VCaP (cell line): ENCODE data around the gene DCLK1.
A peak's percentile ranks its signal among the peaks of the same experiment; 100 is the strongest.

Experiments
- H3K27ac ChIP-seq: fragments of 450-650 bp; 2 replicates; pipeline ENCODE4 v1.5.1; 2017
- TF ChIP-seq, protein P1 (sequence below): fragments of 450-650 bp; conservative IDR thresholded peaks from 2 replicates; pipeline ENCODE4 v1.5.1; 2017; ENCODE audit warnings: mild to moderate bottlenecking, moderate library complexity

The DCLK1 gene

GRCh38 chr13:35887115-35887666, 244.0 kb downstream of the DCLK1 start:
- TF ChIP-seq, protein P1, sequence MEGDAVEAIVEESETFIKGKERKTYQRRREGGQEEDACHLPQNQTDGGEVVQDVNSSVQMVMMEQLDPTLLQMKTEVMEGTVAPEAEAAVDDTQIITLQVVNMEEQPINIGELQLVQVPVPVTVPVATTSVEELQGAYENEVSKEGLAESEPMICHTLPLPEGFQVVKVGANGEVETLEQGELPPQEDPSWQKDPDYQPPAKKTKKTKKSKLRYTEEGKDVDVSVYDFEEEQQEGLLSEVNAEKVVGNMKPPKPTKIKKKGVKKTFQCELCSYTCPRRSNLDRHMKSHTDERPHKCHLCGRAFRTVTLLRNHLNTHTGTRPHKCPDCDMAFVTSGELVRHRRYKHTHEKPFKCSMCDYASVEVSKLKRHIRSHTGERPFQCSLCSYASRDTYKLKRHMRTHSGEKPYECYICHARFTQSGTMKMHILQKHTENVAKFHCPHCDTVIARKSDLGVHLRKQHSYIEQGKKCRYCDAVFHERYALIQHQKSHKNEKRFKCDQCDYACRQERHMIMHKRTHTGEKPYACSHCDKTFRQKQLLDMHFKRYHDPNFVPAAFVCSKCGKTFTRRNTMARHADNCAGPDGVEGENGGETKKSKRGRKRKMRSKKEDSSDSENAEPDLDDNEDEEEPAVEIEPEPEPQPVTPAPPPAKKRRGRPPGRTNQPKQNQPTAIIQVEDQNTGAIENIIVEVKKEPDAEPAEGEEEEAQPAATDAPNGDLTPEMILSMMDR = no peak
- peak overlapping the region; percentile 46 for H3K27ac ChIP-seq

GRCh38 chr13:35886332-35887114, 244.7 kb downstream of the DCLK1 start:
- peak overlapping the region; percentile 46 for H3K27ac ChIP-seq
- TF ChIP-seq, protein P1 = no peak

DNA sequence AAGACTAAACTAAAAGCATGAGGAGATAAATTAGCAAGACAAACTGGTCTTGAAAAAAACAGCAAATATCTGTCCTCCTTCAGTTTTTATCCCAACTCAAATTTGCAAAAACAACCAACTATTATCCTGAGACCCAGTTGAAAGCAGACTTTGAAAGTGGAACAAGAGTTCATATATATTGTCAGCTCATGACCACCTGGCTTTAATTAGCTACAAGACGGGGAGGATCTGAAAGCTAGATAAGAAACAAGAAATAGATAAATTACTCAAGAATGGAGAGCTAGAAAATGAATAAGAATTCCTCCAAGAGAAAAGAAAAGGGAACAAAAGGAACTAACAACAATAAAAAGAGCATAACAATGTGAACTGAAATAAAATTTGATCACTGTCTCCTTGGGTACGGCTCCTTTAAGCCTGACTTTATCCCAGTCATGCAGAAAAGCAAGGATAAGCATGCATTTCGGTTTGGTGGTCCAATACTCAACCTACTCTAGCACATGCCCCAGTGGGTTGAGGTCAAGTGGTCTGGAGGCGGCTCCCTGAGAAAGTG, 246.9 kb downstream of the DCLK1 start:
- no peak overlapping the region for H3K27ac ChIP-seq

DNA sequence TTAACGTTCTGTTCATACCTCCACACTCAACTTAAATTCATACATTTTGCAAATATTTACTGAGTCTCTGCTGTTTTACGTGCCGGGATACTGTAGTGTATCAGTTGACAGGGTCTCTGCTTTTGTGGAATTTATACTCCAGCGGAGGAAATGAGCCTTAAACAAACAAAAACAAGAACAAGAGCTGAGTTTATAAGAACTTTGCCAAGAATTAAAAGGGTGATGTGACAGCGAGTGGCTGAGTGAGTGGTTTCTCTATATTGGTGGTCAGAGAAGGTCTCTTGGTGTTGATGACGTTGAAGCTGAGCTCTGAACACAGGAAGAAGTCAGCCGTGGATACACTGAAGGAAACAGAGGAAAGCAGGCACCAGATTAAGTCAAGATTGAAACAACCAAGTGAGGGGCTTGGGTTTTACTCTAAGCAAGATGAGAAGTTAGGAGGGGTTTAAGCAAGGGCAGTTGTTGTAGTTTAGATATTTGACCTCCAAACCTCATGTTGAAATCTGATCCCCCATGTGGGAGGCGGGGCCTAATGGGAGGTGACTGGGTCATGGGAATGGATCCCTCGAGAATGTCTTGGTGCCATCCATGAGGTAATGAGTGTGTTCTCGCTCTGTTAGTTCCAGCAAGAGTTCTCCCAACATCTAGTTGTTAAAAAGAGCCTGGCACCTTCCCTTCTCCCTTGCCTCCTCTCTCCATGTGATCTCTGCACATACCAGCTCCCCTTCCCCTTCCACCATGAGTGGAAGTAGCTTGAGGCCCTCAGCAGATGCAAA, 248.3 kb downstream of the DCLK1 start:
- H3K27ac ChIP-seq = no peak overlapping the region
- TF ChIP-seq, protein P1 = no peak

More for the DNA sequence above, 246.9 kb downstream of the DCLK1 start:
- TF ChIP-seq, protein P1 = no peak

DNA sequence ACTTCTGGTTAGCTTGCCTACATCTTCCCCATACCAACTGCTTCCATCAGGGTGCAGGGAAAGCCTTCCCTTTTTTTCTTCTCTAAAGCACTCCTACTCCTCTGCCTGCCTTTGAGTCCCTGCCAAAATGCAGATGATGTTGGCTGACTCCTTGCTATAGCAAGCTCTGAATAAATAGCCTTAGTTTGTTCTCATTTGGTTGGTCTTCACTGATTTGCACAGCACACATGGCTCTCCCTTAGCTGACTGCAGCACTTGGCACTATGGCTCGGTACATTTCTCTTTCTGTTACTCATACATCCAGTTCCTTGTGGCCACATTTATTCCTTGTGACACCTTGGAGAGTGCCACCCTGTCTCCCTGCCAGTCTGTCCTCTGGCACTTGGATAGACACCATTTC, 249.8 kb downstream of the DCLK1 start:
- H3K27ac ChIP-seq = peak overlapping the region; percentile 43
- TF ChIP-seq, protein P1 = no peak

DNA sequence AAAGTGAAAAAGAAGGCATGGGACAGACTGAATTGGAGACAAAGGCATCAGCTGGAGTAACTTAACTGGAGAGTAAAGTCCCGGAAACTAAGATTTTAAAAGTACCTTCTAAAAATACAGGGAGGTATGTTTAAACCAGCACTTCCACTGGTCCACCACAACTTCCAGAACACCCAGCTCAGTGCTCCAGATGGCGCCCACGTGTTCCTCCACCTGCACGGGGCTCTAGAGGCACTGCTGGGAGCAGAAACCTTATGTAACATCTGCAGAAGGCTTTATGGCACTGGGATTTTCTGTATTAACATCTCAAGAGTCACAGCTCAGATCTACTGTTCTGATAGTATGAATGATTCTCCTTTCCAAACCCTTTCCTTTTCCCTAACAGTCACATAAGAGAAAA, 252.1 kb downstream of the DCLK1 start:
- TF ChIP-seq, protein P1 = no peak

DNA sequence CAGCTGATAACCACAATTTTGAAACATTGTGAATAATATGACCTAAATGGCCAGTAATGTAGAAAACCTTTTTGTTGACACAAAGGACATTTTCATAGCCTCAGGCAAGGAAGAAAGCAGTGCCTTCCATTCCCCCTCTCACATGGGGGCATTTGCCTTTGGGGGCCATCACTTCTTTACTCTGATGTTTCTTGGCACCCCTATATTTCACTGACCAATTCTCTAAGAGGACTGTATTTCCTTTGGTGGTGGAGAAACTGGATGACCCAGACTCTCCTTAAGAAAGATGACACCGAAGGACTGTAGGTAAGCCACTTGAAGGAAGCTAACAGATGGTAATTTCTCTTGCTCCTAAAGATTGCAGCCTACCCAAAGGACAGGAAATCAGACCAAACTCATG, 254.6 kb downstream of the DCLK1 start:
- TF ChIP-seq, protein P1 = no peak
- H3K27ac ChIP-seq = no peak overlapping the region

More for the DNA sequence above, 252.1 kb downstream of the DCLK1 start:
- H3K27ac ChIP-seq = no peak overlapping the region
